GM19043 (cell line): ENCODE results near the gene ACTR3.
A peak's percentile ranks its signal among the peaks of the same experiment; 100 is the strongest.
"Not testable (repeated sequence)": the region's sequence is repeated elsewhere in the genome, so short reads cannot be mapped to it uniquely, and the experiment has no call there.

Source experiments
- ATAC-seq: cut with Tn5 transposase; IDR thresholded peaks from one replicate; pipeline ENCODE4 v1.9.1; 2021; ENCODE audit warnings: low read depth; ENCODE audit not compliant: unreplicated experiment

The ACTR3 gene

GRCh38 chr2:113899166-113899565 lies 9.3 kb downstream of the ACTR3 start:
- ATAC-seq = no peak

DNA sequence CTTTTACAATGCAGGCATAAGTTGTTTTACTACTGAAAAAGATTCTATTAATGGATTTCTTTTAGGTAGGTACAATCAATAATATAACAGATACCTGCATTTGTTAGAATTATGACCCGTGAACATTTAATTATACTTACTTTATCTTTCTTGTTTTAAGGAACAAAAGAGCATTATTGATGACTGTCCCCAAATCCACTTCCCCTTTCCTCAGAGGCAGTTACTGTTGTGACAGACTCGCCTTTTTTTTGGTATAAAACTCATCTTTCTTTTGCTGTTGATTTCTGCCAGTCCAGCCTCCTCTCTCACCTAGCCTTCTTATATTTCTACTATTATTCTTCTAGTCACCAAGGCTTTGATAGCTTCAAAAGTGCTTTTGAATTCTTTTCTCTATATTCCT lies 12.1 kb downstream of the ACTR3 start:
- ATAC-seq = no peak

GRCh38 chr2:113905886-113906285 lies 16.0 kb downstream of the ACTR3 start:
- ATAC-seq = no peak

GRCh38 chr2:113906647-113907046 lies 16.8 kb downstream of the ACTR3 start:
- ATAC-seq = no peak

DNA sequence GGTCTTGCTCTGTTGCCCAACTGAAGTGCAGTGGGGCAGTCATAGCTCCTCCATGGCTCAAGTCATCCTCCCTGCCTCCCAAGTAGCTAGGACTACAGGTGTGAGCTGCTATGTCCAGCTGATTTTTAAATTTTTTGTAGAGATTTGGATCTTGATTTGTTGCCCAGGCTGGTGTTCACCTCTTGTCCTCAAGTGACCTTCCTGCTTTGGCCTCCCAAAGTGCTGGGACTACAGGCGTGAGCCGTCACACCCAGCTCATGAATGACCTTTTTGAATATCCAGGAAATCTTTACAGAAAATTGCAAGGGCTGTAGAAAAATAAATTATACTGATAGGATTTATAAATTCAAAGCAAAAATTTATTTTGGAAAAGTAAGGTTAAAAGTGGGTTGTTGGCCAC lies 17.4 kb downstream of the ACTR3 start:
- no peak for ATAC-seq

DNA sequence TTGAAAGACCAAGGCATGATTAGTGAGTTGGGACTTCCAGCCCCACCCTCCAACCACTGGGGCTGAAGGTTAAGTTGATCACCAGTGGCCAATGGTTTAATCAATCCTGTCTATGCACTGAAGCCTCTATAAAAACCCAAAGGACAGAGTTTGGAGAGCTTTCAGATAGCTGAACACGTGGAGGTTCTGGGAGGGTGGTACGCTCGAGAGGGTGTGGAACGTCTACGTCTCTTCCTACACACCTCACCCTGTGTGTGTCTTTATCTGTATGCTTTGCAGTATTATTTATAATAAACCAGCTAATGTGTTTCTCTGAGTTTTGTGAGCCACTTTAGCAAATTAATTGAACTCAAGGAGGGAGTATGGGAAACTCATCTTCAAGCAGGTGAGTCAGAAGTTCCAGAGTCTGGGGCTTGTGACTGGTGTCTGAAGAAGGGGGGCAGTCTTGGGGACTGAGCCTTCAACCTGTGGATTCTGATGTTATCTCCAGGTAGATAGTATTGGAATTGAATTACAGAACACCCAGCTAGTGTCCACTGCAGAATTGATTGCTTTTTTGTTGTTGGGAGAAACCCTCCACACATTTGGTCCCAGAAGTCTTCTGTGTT lies 20.3 kb downstream of the ACTR3 start:
- ATAC-seq = peak; percentile 42

- peak; percentile 40 for ATAC-seq
Observed at GRCh38 chr2:113910967-113911678, 21.2 kb downstream of the ACTR3 start.

DNA sequence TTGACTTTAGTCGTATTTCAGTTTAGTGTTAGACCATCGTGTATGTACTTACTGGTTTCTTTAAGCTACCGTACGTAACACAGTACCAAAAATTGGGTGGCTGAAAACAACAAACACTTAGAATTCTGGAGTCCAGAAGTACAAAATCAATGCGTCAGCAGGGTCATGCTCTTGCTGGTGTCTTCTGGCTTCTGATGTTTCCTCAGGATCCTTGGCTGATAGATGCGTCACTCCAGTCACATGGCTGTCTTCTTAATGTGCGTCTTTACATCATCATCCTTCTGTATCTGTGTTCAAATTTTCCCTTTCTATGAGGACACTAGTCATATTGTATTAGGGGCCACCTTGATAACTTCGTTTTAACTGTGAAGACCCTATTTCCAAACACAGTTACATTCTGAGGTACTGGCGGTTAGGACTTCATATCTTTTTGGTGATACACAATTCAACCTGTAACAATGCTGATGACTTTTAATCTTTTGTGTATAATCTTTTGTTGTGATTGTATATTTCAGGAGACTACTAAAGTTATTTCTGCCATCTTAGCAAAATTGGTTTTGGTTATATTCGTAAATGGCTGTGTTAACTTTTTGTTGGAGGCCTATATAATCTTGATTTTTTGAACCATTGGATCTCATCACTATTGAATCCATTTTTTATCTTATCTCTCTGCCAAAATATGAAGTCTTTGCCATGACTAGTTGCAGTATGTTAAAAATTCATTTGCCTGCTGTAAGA lies 25.4 kb downstream of the ACTR3 start:
- ATAC-seq = no peak

GRCh38 chr2:113918229-113918628 lies 28.3 kb downstream of the ACTR3 start:
- no peak for ATAC-seq

- no peak for ATAC-seq
Observed at GRCh38 chr2:113920996-113921395, 31.1 kb downstream of the ACTR3 start.

DNA sequence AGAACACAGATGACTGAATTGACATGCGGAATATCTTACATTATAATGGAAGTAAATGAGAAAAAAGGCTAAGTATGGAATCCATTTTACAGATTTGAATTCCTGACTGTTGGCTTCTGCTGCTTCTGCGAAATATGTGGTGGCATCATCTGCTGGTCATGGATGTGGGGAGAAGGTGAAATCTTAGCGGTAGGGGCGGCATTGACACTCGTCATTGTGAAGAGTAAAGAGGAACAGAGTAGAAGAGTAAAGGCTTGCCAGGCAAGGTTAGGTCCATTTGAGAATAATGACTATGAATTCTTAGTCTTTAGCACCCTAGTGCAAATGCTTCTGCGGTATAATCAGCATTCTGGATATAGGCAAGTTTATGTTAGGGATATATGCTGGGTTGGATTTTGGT lies 32.4 kb downstream of the ACTR3 start:
- ATAC-seq = no peak

- ATAC-seq = no peak
Observed at GRCh38 chr2:113922784-113923183, 32.9 kb downstream of the ACTR3 start.

GRCh38 chr2:113925884-113926283 lies 36.0 kb downstream of the ACTR3 start:
- no peak for ATAC-seq

GRCh38 chr2:113926314-113926713 lies 36.4 kb downstream of the ACTR3 start:
- ATAC-seq = no peak

DNA sequence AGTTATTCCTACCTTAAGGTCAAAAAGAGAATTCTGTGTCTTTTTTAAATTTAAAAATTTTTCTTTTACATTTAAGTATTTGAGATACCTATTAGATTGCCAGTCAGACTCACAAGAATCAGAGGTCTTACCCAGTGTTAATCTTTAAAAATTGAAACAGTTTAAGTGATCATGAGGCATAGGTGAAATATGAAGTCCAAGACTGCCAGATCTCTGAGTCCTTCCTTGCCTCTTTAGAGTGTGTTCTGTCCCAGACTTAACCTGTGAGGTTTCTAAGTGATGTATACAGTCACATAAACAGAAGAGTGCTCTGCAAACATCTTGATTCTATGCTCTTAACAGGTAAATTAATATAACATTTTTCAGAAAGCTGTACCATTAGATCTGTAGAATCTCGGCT lies 40.6 kb downstream of the ACTR3 start:
- ATAC-seq = no peak

DNA sequence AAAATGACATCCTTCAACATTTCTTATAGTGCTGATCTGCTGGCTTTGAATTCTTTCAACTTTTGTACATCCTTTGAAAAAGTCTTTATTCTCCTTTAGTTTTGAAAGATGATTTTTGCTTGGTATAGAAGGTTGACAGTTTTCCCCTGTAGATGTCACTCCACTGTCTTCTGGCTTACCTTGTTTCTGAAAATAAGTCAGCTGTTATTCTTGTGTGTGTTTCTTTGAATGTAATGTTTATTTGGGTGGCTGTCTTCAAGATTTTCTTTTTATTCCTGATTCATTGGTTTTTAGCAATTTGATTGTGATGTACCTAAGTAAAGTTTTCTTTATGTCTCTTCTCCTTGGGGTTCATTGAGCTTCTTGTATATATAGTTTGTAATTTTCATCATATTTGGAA lies 47.6 kb downstream of the ACTR3 start:
- no peak for ATAC-seq

GRCh38 chr2:113940891-113941290 lies 51.0 kb downstream of the ACTR3 start:
- ATAC-seq = no peak

DNA sequence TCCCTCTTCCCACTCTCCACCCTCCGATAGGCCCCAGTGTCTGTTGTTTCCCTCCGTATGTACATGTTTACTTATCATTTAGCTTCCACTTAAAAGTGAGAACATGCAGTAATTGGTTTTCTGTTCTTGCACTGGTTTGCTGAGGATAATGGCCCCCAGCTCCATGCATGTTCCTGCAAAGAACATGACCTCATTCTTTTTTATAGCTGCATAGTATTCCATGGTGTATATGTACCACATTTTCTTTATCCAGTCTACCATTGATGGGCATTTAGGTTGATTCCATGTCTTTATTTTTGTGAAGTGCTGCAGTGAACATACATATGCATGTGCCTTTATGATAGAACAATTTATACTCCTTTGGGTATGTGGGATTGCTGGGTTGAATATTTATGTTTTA lies 55.9 kb downstream of the ACTR3 start:
- not testable (repeated sequence) for ATAC-seq

- not testable (repeated sequence) for ATAC-seq
Observed at GRCh38 chr2:113950906-113951305, 61.0 kb downstream of the ACTR3 start.

DNA sequence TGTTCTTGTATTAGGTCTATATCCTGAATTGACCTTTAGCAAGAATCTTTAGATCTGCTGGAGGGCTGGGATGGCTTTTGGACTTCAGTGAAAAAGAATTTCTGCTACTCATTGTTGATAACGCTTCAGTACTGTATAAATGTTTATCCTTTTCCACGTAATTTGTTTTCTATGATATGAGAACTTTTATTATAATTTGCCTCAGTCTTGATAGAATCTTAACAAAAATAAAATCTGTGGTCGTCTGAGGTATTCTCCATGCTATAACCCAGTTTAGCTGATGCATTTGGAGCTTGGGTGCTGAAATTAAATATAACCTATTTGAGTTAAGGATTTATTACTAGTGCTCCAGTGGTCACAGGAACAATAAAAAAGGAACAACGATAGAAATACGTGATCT lies 71.1 kb downstream of the ACTR3 start:
- ATAC-seq = no peak

DNA sequence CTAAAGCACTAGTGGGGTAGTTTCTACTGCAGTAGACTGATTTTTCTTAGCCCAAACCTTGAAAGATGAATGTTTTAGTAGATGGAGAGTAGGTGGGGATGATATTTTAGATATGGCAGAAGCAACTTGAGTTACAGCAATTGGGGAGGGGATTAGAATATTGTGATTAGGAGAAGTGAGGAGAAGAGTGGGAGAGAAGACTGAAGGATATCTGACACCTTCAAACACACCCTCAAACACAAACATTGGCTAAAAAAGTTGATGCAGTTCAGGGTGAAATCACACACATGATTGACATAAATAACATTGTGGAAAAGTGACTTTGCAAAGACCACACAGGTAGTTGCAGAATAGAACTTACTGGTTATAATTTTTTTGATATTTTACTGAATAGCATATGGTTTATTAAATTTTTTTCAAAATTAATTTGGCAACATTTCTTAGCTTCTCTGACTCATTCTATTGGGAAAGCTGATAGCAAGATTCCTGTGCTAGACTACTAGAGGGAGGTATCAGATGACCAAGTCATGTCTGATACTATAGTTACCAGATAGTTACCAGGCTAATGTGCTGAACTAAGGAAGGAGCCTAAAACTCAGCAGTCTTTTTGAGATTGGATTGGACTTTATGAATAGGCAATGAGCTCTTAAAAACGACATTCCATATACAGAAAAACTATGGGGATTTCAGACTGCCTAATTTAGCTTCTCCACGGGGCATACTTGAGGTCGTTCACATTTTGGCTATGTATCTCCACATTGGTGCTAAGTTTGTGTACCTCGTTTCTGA lies 73.0 kb downstream of the ACTR3 start:
- ATAC-seq = no peak
